Fibroblast of lung (primary cell): Measurements from ENCODE around the gene LAMC3.

Source experiments
- EZH2 ChIP-seq: IDR thresholded peaks from 2 replicates; pipeline ENCODE4 v1.5.1; 2012; ENCODE audit warnings: low read length, control low read depth, mild to moderate bottlenecking; ENCODE audit errors: missing control alignments
- TF ChIP-seq, protein P1 (sequence below), 2 donors: IDR thresholded peaks in 1 of 2; conservative IDR thresholded peaks in 1 of 2; 1 replicate in 1 of 2; 2 replicates in 1 of 2; pipeline ENCODE4 v1.5.1; 2011 to 2012; ENCODE audit warnings: low read length in 2 of 2, control low read depth in 1 of 2, inconsistent platforms in 1 of 2, low read depth in 1 of 2, mild to moderate bottlenecking in 1 of 2

DNA sequence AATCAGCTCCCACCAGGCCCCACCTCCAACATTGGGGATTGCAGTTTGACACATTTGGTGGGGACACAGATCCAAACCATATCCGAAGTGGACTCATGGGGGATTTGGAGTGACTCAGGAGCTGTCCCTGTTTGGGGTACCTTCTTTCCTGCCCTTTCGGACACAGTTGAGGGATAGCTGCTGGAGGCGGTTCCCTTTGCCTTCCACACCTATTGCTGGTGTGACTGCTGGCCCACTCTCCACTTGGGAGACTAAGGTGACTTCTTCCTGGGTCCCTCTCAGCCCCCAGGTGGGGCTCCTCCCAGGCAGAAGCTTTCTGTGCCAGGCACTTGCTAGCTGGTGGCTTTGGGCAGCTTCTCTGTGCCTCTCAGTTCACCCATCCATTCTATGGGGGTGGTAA lies 26.6 kb downstream of the LAMC3 start:
- no peak for TF ChIP-seq EZH2
- TF ChIP-seq, protein P1, sequence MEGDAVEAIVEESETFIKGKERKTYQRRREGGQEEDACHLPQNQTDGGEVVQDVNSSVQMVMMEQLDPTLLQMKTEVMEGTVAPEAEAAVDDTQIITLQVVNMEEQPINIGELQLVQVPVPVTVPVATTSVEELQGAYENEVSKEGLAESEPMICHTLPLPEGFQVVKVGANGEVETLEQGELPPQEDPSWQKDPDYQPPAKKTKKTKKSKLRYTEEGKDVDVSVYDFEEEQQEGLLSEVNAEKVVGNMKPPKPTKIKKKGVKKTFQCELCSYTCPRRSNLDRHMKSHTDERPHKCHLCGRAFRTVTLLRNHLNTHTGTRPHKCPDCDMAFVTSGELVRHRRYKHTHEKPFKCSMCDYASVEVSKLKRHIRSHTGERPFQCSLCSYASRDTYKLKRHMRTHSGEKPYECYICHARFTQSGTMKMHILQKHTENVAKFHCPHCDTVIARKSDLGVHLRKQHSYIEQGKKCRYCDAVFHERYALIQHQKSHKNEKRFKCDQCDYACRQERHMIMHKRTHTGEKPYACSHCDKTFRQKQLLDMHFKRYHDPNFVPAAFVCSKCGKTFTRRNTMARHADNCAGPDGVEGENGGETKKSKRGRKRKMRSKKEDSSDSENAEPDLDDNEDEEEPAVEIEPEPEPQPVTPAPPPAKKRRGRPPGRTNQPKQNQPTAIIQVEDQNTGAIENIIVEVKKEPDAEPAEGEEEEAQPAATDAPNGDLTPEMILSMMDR (conservative IDR thresholded peaks at IDR 0.05 in 1 of 2, IDR thresholded peaks at IDR 0.05 in 1 of 2; ENCODE audit: low read depth in 1 of 2, low read length in 2 of 2): no peak
